ENCODE measurements around the gene RRP8.

DNA sequence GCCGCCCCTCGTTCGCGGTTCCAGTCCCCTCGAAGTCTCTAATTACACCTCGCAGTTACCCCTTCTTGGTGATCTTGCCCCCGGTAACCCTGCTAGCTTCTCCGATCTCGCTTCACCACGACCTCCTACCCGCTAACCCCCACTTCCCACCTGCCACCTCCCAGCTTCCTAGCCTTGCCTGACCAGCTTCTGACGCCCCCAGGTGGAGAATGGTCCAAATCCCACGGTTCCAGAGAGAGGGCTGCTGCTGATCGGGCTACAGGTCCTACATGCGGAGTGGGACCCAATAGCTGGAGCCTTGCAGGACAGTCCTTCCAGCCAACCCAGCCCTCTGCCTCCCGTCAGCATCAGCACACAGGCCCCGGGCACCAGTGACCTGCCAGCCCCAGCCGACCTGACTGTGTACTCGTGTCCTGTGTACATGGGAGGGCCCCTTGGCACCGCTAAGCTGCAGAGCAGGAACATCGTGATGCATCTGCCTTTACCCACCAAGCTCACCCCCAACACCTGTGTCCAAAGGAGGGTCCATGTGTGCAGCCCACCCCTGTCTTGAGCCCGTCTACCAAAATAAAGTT, 31.9 kb downstream of the RRP8 start:
- TF ChIP-seq, protein P1, sequence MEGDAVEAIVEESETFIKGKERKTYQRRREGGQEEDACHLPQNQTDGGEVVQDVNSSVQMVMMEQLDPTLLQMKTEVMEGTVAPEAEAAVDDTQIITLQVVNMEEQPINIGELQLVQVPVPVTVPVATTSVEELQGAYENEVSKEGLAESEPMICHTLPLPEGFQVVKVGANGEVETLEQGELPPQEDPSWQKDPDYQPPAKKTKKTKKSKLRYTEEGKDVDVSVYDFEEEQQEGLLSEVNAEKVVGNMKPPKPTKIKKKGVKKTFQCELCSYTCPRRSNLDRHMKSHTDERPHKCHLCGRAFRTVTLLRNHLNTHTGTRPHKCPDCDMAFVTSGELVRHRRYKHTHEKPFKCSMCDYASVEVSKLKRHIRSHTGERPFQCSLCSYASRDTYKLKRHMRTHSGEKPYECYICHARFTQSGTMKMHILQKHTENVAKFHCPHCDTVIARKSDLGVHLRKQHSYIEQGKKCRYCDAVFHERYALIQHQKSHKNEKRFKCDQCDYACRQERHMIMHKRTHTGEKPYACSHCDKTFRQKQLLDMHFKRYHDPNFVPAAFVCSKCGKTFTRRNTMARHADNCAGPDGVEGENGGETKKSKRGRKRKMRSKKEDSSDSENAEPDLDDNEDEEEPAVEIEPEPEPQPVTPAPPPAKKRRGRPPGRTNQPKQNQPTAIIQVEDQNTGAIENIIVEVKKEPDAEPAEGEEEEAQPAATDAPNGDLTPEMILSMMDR (IDR thresholded peaks at IDR 0.05) = no peak
- TF ChIP-seq POLR2A (IDR thresholded peaks at IDR 0.05) (no peak), POLR2AphosphoS5 (IDR thresholded peaks at IDR 0.05) (no peak), EP300 (IDR thresholded peaks at IDR 0.05) (no peak)

Data from sigmoid colon (tissue), 4 donors.